K562 (cell line): Measurements from ENCODE around the gene RIMBP3C. TPM values are rescaled to one million over a fixed set of nuclear protein-coding genes. Genes with fewer than 3 reads are reported as not detected.

Experiments
- CEBPB ChIP-seq: fragments of 450-650 bp; IDR thresholded peaks from 2 replicates; pipeline ENCODE4 v1.6.1; 2016; ENCODE audit warnings: missing genetic modification characterization, missing compliant biosample characterization
- ETV6 ChIP-seq, 3 experiments: fragments of 150-350 bp in 1 of 3; sonication (generic) in 1 of 3; formaldehyde crosslinking in 1 of 3; IDR thresholded peaks; 2 replicates each; pipeline versions ENCODE4 v1.6.1 to v1.8.0; 2014 to 2022; ENCODE audit warnings: borderline replicate concordance in 2 of 3, low read depth in 2 of 3, antibody characterized with exemption in 1 of 3, low read length in 1 of 3, mild to moderate bottlenecking in 1 of 3, missing genetic modification reagents in 1 of 3
- HMG20A ChIP-seq: fragments of 450-650 bp; formaldehyde crosslinking; conservative IDR thresholded peaks from 2 replicates; pipeline ENCODE4 v1.4.0; 2020; ENCODE audit warnings: mild to moderate bottlenecking, mixed read lengths
- HMG20B ChIP-seq: fragments of 250-450 bp; sonication (Bioruptor Pico); IDR thresholded peaks from 2 replicates; pipeline ENCODE4 v1.5.0; 2021; ENCODE audit warnings: mild to moderate bottlenecking
- HNRNPH1 ChIP-seq: fragments of 200-400 bp; formaldehyde crosslinking; optimal IDR thresholded peaks from 2 replicates; pipeline ENCODE3; 2017; ENCODE audit warnings: low read depth, mild to moderate bottlenecking, low read length, moderate library complexity
- PTBP1 ChIP-seq: fragments of 200-400 bp; formaldehyde crosslinking; IDR thresholded peaks from 2 replicates; pipeline ENCODE4 v1.6.1; 2017; ENCODE audit warnings: low read depth, low read length
- STAG1 ChIP-seq: sonication (generic); formaldehyde crosslinking; IDR thresholded peaks from 2 replicates; pipeline ENCODE4 v1.5.0; 2020; ENCODE audit warnings: missing genetic modification reagents, borderline replicate concordance
- TFAP4 ChIP-seq: sonication (generic); formaldehyde crosslinking; IDR thresholded peaks from 2 replicates; pipeline ENCODE4 v1.8.0; 2022; ENCODE audit warnings: missing genetic modification reagents, mild to moderate bottlenecking, moderate library complexity, borderline replicate concordance
- THAP12 ChIP-seq: fragments of 250-450 bp; sonication (Bioruptor Pico); IDR thresholded peaks from 2 replicates; pipeline ENCODE4 v1.9.0; 2021; ENCODE audit warnings: mild to moderate bottlenecking, inconsistent platforms
- ZFX ChIP-seq: sonication (generic); formaldehyde crosslinking; IDR thresholded peaks from 2 replicates; pipeline ENCODE4 v1.8.0; 2022; ENCODE audit warnings: mild to moderate bottlenecking, missing genetic modification reagents, moderate library complexity
- ZNF174 ChIP-seq: fragments of 250-450 bp; sonication (Bioruptor Pico); IDR thresholded peaks from 2 replicates; pipeline ENCODE4 v1.4.0; 2020; ENCODE audit warnings: mild to moderate bottlenecking
- polyA plus RNA-seq, 8 experiments: library from polyadenylated mRNA; depleted of rRNA in 4 of 8; stranded (reverse) in 5 of 8; unstranded in 3 of 8; fragments of >200 nt; fragmentation: Nextera tagmentation in 2 of 8; fragmentation: Illumina TruSeq in 1 of 8; extraction: Ambion mirVana in 2 of 8; extraction: Trizol in 1 of 8; gene quantifications; 2 replicates each; pipeline versions ENCODE4 v1.2.1 to v1.2.3, GENCODE V29; 2011 to 2014; ENCODE audit warnings: inconsistent platforms in 1 of 8, missing spikeins in 1 of 8
- total RNA-seq, 7 experiments: library from RNA; depleted of rRNA in 6 of 7; stranded (reverse); fragments of >200 nt in 6 of 7; fragmentation: Illumina TruSeq in 2 of 7; extraction: Trizol in 2 of 7; gene quantifications; 2 replicates each; pipeline versions ENCODE4 v1.2.1 to v1.2.3, GENCODE V29; 2011 to 2021; ENCODE audit warnings: low replicate concordance in 1 of 7
- TF ChIP-seq, protein P1 (sequence below), 2 experiments: IDR thresholded peaks in 1 of 2; conservative IDR thresholded peaks in 1 of 2; 2 replicates each; pipeline ENCODE4 v1.6.1; 2016; ENCODE audit warnings: low read depth in 2 of 2, mild to moderate bottlenecking in 1 of 2, missing compliant biosample characterization in 1 of 2, missing genetic modification characterization in 1 of 2, moderate library complexity in 1 of 2
- TF ChIP-seq, protein P2 (sequence below): sonication (generic); formaldehyde crosslinking; IDR thresholded peaks from 2 replicates; pipeline ENCODE4 v1.8.1; 2023; ENCODE audit warnings: mild to moderate bottlenecking, missing genetic modification reagents, moderate library complexity
- TF ChIP-seq, protein P3 (sequence below), 2 experiments: IDR thresholded peaks; 2 replicates each; pipeline ENCODE4 v1.6.1; 2012; ENCODE audit warnings: improper control_type of control experiment in 2 of 2, low read depth in 2 of 2, low read length in 2 of 2, borderline replicate concordance in 1 of 2

Gene RIMBP3C
- total and polyA plus RNA-seq, 9 of the 15 experiments (the other 6 are each of a cell fraction or from before 2014, with no cell fraction given), result 0.09 to 0.98 (median 0.17) TPM; not detected in 2

DNA sequence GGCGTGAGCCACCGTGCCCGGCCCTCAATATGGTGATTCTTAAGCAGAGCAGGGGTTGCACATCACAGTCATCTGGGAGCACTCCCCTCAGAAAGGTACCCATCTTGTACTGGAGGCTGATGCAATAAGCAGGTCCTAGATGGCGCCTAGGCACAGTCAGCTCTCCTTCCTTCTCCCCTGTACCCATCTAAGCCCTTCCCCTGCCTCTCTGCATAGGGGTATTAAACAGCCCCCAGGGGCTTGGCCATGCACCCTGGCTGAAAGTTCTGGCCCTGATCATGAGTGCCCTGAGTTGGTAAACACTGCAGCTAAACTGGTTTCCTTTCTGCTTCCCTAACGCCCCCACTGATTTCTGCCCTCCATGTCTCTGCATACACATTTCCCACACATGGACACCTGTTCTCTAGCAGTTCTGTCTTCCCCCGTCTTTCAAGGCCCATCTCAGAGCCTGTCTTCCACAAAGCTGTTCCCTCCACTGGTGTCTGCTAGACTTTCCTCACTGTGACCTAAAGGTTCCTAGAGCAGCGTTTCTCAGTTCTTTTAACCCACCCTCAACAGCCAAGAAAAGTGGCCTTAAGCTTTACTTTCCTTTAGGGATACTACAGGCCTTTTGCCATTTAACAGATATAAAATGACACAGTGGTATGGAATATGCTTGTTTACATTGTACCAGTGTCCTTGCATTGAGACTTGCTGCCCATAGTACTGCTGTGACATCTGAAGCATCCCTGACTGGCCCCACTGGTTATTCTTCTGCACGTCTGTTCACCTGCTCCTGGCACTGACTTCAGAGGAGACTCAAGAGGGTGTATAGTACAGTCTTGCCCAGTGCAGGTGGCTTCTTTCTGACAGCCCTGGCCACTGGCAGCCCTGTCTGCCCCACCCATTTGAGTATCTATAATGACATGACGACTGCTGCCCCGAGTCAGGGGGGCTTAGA, 31.8 kb upstream of the RIMBP3C start (continued):
- TF ChIP-seq ETV6 (IDR thresholded peaks at IDR 0.05; ENCODE audit: borderline replicate concordance in 1 of 2, low read depth in 2 of 2, low read length in 1 of 2) (no peak), ETV6 (CRISPR knock-in tag; IDR thresholded peaks at IDR 0.05; ENCODE audit: borderline replicate concordance) (no peak), HNRNPH1 (no peak), HMG20A (CRISPR knock-in tag) (no peak), ZFX (CRISPR knock-in tag) (no peak), THAP12 (peak; percentile 81), TFAP4 (CRISPR knock-in tag) (peak; percentile 36; the same call in 1 of the 2 replicates), STAG1 (CRISPR knock-in tag) (no peak), ZNF174 (CRISPR knock-in tag) (no peak), PTBP1 (no peak), HMG20B (CRISPR knock-in tag) (no peak), CEBPB (tag) (peak; percentile 46)
- TF ChIP-seq, protein P1, sequence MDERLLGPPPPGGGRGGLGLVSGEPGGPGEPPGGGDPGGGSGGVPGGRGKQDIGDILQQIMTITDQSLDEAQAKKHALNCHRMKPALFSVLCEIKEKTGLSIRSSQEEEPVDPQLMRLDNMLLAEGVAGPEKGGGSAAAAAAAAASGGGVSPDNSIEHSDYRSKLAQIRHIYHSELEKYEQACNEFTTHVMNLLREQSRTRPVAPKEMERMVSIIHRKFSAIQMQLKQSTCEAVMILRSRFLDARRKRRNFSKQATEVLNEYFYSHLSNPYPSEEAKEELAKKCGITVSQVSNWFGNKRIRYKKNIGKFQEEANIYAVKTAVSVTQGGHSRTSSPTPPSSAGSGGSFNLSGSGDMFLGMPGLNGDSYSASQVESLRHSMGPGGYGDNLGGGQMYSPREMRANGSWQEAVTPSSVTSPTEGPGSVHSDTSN (CRISPR knock-in tag; IDR thresholded peaks at IDR 0.05; ENCODE audit: low read depth), result no peak
- TF ChIP-seq, protein P1 (tag; conservative IDR thresholded peaks at IDR 0.05; ENCODE audit: low read depth), result no peak
- TF ChIP-seq, protein P2, sequence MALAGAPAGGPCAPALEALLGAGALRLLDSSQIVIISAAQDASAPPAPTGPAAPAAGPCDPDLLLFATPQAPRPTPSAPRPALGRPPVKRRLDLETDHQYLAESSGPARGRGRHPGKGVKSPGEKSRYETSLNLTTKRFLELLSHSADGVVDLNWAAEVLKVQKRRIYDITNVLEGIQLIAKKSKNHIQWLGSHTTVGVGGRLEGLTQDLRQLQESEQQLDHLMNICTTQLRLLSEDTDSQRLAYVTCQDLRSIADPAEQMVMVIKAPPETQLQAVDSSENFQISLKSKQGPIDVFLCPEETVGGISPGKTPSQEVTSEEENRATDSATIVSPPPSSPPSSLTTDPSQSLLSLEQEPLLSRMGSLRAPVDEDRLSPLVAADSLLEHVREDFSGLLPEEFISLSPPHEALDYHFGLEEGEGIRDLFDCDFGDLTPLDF (CRISPR knock-in tag), result no peak
- TF ChIP-seq, protein P3, sequence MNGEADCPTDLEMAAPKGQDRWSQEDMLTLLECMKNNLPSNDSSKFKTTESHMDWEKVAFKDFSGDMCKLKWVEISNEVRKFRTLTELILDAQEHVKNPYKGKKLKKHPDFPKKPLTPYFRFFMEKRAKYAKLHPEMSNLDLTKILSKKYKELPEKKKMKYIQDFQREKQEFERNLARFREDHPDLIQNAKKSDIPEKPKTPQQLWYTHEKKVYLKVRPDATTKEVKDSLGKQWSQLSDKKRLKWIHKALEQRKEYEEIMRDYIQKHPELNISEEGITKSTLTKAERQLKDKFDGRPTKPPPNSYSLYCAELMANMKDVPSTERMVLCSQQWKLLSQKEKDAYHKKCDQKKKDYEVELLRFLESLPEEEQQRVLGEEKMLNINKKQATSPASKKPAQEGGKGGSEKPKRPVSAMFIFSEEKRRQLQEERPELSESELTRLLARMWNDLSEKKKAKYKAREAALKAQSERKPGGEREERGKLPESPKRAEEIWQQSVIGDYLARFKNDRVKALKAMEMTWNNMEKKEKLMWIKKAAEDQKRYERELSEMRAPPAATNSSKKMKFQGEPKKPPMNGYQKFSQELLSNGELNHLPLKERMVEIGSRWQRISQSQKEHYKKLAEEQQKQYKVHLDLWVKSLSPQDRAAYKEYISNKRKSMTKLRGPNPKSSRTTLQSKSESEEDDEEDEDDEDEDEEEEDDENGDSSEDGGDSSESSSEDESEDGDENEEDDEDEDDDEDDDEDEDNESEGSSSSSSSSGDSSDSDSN (IDR thresholded peaks at IDR 0.05; ENCODE audit: borderline replicate concordance in 1 of 2, low read depth in 2 of 2, low read length in 2 of 2), result no peak
